OCI-LY1 (cell line): Measurements from ENCODE around the gene ADAM33.

Experiments used
- H2AFZ ChIP-seq: fragments of 200-600 bp; sonication (generic), shearing (Covaris generic); 2 replicates; pipeline ENCODE4 v1.6.0; 2014; ENCODE audit warnings: antibody characterized with exemption, mild to moderate bottlenecking, low read length
- H3F3A ChIP-seq: fragments of 200-600 bp; sonication (generic), shearing (Covaris generic); 2 replicates; pipeline ENCODE4 v1.6.0; 2014; ENCODE audit warnings: mild to moderate bottlenecking, antibody characterized with exemption, low read length, moderate library complexity; ENCODE audit not compliant: insufficient read depth
- H3K27ac ChIP-seq: fragments of 200-600 bp; sonication (generic); 2 replicates; pipeline ENCODE4 v1.5.1; 2014; ENCODE audit warnings: low read length, mixed run types, mild to moderate bottlenecking, low read depth; ENCODE audit not compliant: poor library complexity, severe bottlenecking
- H3K27me3 ChIP-seq: fragments of 200-600 bp; sonication (generic); 2 replicates; pipeline ENCODE4 v1.6.0; 2014; ENCODE audit warnings: antibody characterized with exemption, mild to moderate bottlenecking, low read length, moderate library complexity; ENCODE audit not compliant: insufficient read depth
- H3K36me3 ChIP-seq: fragments of 200-600 bp; sonication (generic); 2 replicates; pipeline ENCODE4 v1.6.1; 2014; ENCODE audit warnings: mild to moderate bottlenecking, antibody characterized with exemption, low read length, moderate library complexity, mixed read lengths; ENCODE audit not compliant: insufficient read depth
- H3K4me1 ChIP-seq: fragments of 200-600 bp; sonication (generic); 2 replicates; pipeline ENCODE4 v1.5.1; 2014; ENCODE audit warnings: mild to moderate bottlenecking, low read length, moderate library complexity; ENCODE audit not compliant: insufficient read depth, severe bottlenecking
- H3K4me2 ChIP-seq: fragments of 200-600 bp; sonication (generic), shearing (Covaris generic); 2 replicates; pipeline ENCODE4 v1.6.1; 2014; ENCODE audit warnings: low read length
- H3K4me3 ChIP-seq: fragments of 200-600 bp; sonication (generic); 2 replicates; pipeline ENCODE4 v1.5.1; 2014; ENCODE audit warnings: low read length, low read depth, mild to moderate bottlenecking, mixed read lengths; ENCODE audit not compliant: poor library complexity, severe bottlenecking
- H3K79me2 ChIP-seq: fragments of 200-600 bp; shearing (Covaris generic); 2 replicates; pipeline ENCODE4 v1.6.1; 2016; ENCODE audit warnings: mixed run types, low read length, mixed read lengths; ENCODE audit not compliant: insufficient read depth
- H3K9ac ChIP-seq: fragments of 200-600 bp; sonication (generic), shearing (Covaris generic); 2 replicates; pipeline ENCODE4 v1.6.1; 2014; ENCODE audit warnings: mild to moderate bottlenecking, low read length, mixed read lengths
- H3K9me2 ChIP-seq: fragments of 200-600 bp; sonication (generic), shearing (Covaris generic); 2 replicates; pipeline ENCODE4 v1.6.1; 2014; ENCODE audit warnings: low read depth, mild to moderate bottlenecking, low read length, mixed read lengths
- H3K9me3 ChIP-seq: fragments of 200-600 bp; shearing (Covaris generic); 2 replicates; pipeline ENCODE4 v1.6.1; 2014; ENCODE audit warnings: low read length, mixed read lengths
- H4K20me1 ChIP-seq: fragments of 200-600 bp; sonication (generic), shearing (Covaris generic); 2 replicates; pipeline ENCODE4 v1.6.0; 2016; ENCODE audit warnings: mild to moderate bottlenecking, low read length; ENCODE audit not compliant: insufficient read depth
- EZH2 ChIP-seq: fragments of 200-600 bp; sonication (generic), shearing (Covaris generic); IDR thresholded peaks from 2 replicates; pipeline ENCODE4 v1.8.0; 2017; ENCODE audit warnings: borderline replicate concordance, mixed run types, mild to moderate bottlenecking, antibody characterized with exemption, low read length, moderate library complexity, mixed read lengths
- TF ChIP-seq, protein P1 (sequence below): fragments of 200-600 bp; sonication (generic), shearing (Covaris generic); IDR thresholded peaks from 2 replicates; pipeline ENCODE4 v1.5.1; 2017; ENCODE audit warnings: mild to moderate bottlenecking, antibody characterized with exemption, low read length, moderate library complexity, mixed read lengths

ADAM33 gene

DNA sequence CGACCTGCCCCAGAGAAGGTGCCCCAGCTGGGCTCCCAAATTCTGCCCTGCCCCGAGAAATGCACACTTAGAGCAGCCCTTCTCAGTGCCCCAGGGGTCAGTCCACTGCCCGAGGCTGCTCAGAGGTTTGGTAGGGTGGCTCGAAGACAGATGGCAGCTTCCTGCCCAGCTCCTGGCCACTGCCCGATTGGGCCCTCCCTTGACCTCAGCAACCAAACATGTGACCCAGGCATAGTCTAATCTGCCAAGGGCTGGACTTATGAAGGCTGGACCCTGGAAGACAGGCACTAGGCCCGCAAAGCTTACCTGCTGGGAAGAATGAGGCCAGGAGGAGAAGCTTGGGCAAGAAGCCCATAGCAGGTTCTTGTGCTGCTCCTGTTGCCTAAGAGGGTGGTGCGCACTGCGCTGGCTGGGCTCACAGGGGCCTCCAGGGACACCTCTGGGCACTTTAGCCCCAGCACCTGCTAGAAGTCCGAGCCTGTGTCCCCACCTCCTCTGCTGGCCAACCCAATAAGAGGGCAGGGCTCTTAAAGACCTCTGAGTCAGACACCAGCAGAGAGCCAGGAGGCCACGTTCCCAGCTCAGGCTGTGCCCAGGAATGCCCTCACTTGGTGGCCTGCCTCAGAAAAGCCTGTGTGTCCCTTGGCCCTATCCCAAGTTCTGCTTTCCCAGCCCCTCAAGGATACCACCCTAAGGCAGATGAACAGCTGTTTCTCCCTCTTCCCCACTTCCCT lies 25.1 kb upstream of the ADAM33 start:
- Histone ChIP-seq H2AFZ (no peak overlapping the region), H3K27me3 (no peaks in the 10 kb centered on the region; the same call in none of the 2 replicates), H4K20me1 (no peaks in the 10 kb centered on the region), H3K9me2 (no peaks in the 10 kb centered on the region), H3K4me3 (no peak overlapping the region), H3K36me3 (no peaks in the 10 kb centered on the region), H3F3A (no peaks in the 10 kb centered on the region), H3K4me2 (no peak overlapping the region), H3K4me1 (no peaks in the 10 kb centered on the region), H3K79me2 (no peaks in the 10 kb centered on the region), H3K27ac (no peak overlapping the region), H3K9me3 (no peaks in the 10 kb centered on the region), H3K9ac (no peak overlapping the region)
- no peak for TF ChIP-seq EZH2
- TF ChIP-seq, protein P1, sequence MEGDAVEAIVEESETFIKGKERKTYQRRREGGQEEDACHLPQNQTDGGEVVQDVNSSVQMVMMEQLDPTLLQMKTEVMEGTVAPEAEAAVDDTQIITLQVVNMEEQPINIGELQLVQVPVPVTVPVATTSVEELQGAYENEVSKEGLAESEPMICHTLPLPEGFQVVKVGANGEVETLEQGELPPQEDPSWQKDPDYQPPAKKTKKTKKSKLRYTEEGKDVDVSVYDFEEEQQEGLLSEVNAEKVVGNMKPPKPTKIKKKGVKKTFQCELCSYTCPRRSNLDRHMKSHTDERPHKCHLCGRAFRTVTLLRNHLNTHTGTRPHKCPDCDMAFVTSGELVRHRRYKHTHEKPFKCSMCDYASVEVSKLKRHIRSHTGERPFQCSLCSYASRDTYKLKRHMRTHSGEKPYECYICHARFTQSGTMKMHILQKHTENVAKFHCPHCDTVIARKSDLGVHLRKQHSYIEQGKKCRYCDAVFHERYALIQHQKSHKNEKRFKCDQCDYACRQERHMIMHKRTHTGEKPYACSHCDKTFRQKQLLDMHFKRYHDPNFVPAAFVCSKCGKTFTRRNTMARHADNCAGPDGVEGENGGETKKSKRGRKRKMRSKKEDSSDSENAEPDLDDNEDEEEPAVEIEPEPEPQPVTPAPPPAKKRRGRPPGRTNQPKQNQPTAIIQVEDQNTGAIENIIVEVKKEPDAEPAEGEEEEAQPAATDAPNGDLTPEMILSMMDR: no peak

DNA sequence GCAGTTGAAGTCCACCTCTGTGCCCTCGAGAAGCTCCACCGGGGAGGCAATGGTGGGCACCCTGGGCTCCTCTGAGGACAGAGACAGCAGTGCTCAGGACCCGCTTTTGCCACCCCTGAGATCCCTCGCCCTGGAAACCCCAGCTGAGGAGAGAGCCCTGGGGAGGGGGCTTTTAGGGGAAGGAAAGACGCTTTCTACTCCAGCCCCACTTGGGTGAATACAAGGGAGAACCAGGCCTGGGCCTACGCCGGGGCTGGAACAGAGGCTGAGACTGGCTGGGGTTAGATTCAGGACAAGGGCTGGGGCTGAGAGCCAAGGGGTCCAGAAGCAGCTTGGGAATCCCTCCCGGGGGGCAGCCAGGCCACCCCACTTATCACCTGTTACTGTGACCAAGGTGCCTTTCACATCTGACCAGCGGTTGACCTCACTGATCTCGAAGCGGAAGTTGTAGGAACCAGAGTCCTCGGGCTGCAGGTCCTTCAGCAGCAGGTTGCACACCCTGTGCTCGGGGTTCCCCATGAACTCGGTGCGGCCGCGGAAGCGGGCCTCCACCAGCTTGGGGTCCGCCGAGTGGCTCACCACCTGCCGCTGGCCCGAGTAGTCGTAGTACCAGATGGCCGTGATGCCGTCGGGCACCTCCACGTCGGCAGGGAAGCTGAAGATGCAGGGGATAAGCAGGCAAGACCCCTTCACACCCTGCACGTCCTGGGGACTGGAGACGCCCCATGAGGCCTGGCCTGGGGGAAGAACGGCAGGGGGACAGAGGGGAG lies 24.3 kb upstream of the ADAM33 start:
- Histone ChIP-seq H3K36me3 (no peaks in the 10 kb centered on the region), H3K4me1 (no peaks in the 10 kb centered on the region), H3K79me2 (no peaks in the 10 kb centered on the region), H3K9me3 (no peaks in the 10 kb centered on the region), H3K9ac (no peak overlapping the region), H3K4me2 (no peak overlapping the region), H3K27me3 (no peaks in the 10 kb centered on the region; the same call in none of the 2 replicates), H4K20me1 (no peaks in the 10 kb centered on the region), H3K27ac (no peak overlapping the region), H2AFZ (no peak overlapping the region), H3K4me3 (no peak overlapping the region), H3F3A (no peaks in the 10 kb centered on the region), H3K9me2 (no peaks in the 10 kb centered on the region)
- TF ChIP-seq, protein P1: no peak
- TF ChIP-seq EZH2: no peak

DNA sequence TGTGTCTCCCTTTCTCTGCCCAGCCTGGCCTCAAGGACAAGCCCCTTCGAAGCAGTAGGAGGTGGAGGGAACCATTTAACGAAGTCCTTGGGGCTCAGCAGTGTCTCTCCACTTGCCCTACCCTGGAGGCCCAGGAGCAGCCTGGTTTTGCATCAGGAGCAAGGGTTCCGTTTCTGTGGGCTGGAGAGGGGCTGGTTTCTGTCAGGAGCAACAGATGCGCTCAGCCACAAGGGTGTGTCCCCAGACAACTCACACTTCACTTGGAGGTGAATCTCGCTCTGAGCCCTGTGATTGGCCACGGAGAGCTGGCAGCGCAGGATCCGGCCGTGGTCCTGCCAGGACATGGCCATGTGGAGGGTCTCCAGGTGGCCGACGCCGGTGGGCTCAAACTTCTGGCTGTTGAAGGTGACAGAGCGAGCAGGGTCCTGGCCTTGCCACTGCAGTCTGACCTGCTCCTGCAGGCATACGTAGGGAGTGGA lies 23.7 kb upstream of the ADAM33 start:
- Histone ChIP-seq H3K4me2 (no peak overlapping the region), H3K27ac (no peak overlapping the region), H3K27me3 (no peaks in the 10 kb centered on the region; the same call in none of the 2 replicates), H4K20me1 (no peaks in the 10 kb centered on the region), H3K9me3 (no peaks in the 10 kb centered on the region), H2AFZ (no peak overlapping the region), H3K9ac (no peak overlapping the region), H3K9me2 (no peaks in the 10 kb centered on the region), H3K36me3 (no peaks in the 10 kb centered on the region), H3K79me2 (no peaks in the 10 kb centered on the region), H3K4me3 (no peak overlapping the region), H3F3A (no peaks in the 10 kb centered on the region), H3K4me1 (no peaks in the 10 kb centered on the region)
- no peak for TF ChIP-seq EZH2
- TF ChIP-seq, protein P1: no peak
